ENCODE data around the gene SCN2A.
A peak's percentile ranks its signal among the peaks of the same experiment; 100 is the strongest.
"Not testable (repeated sequence)": the region's sequence is repeated elsewhere in the genome, so short reads cannot be mapped to it uniquely, and the experiment has no call there.

The SCN2A gene

DNA sequence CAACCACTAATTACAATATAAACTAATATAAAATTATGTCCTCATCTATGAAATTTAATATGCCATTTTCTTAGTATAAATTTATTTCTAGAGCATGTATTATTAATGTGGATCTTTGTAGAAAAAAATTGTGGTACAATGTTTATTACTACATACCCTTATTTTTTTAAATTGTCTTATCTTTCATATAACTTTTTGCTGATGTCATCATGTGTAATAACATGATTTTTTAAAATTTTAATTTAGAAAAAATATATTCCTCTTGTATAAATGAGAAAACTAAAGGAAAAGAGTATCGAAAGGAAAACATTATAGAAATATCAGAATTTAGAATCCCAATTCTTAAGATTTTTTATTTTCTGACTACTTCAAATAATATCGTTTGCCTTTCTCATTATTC lies 49.9 kb downstream of the SCN2A start:
- TF ChIP-seq POLR2A (IDR thresholded peaks at IDR 0.05; ENCODE audit: low read depth, low read length) = no peak
- no peak for TF ChIP-seq POLR2AphosphoS5 (IDR thresholded peaks at IDR 0.05; ENCODE audit: low read depth, low read length)
- no peak for TF ChIP-seq TAF1 (IDR thresholded peaks at IDR 0.05; ENCODE audit: borderline replicate concordance, low read depth, low read length)
- FAIRE-seq (no peak), DNase-seq (ENCODE audit: insufficient read length) (no peak)

DNA sequence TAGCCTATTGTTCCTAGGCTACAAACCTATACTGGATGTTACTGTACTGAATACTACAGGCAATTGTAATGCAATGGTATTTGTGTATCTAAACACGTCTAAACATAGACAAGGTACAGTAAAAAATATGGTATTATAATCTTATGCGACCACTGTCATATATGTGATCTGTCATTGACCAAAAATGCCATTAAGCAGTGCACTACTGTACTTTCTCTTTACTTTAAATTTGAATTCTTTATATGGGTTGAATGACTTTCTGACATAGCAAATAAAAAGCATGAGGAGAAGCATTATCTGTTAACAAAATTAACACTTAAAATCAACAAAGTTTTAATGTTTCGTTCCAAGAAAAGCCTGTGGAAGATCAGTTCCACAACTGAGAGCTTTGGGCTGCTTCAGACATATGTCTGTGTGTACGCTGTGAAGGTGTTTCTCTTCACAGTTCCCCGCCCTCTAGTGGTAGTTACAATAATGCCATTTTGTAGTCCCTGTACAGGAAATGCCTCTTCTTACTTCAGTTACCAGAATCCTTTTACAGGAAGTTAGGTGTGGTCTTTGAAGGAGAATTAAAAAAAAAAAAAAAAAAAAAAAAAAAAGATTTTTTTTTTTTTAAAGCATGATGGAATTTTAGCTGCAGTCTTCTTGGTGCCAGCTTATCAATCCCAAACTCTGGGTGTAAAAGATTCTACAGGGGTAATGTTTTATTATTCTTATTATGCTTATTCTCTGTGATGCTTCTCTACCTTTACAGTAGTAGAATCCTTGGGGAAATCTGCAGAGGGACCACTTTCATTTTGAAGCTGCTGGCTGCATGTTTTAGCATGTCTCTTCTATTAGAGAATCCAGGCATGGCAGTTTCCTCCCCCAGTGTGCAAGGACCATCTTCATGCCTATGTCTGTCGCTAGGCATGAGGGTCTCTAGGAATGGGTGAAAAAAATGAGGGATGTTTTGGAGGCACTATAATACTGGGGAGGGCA lies 54.5 kb downstream of the SCN2A start:
- TF ChIP-seq POLR2AphosphoS5 (IDR thresholded peaks at IDR 0.05; ENCODE audit: low read depth, low read length) = no peak
- TF ChIP-seq TAF1 (IDR thresholded peaks at IDR 0.05; ENCODE audit: borderline replicate concordance, low read depth, low read length) = no peak
- TF ChIP-seq POLR2A (IDR thresholded peaks at IDR 0.05; ENCODE audit: low read depth, low read length) = no peak
- DNase-seq (ENCODE audit: insufficient read length) (peak; percentile 1), FAIRE-seq (peak; percentile 77)

DNA sequence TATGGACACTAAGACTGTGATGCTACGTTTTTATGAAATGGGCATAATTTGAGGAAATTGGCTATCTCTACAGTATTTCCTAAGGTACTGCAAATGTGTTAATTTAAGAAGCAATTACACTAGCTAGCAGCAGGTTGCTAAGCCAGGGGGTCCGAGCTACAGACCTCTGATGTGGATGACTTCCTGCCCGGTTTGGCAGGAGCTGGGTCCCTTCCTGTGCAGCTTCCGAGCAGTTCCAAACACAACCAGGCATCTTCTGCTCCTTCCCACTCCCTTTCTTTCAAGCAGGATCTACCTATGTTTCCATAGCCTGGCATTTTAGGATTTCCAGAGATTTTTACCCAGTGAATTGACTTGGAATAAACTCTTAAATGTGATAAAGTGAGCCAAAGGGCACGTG lies 55.7 kb downstream of the SCN2A start:
- no peak for DNase-seq (ENCODE audit: insufficient read length)
- TF ChIP-seq POLR2A (IDR thresholded peaks at IDR 0.05; ENCODE audit: low read depth, low read length) = no peak
- no peak for TF ChIP-seq POLR2AphosphoS5 (IDR thresholded peaks at IDR 0.05; ENCODE audit: low read depth, low read length)
- TF ChIP-seq TAF1 (IDR thresholded peaks at IDR 0.05; ENCODE audit: borderline replicate concordance, low read depth, low read length) = no peak
- FAIRE-seq = no peak

DNA sequence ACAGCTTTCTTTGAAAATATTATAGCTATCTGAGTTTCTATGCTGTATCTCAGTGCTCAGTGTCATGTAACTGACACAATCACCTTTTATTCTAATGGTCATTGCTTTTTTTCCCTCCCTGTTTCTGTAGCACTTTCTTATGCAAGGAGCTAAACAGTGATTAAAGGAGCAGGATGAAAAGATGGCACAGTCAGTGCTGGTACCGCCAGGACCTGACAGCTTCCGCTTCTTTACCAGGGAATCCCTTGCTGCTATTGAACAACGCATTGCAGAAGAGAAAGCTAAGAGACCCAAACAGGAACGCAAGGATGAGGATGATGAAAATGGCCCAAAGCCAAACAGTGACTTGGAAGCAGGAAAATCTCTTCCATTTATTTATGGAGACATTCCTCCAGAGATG lies 56.4 kb downstream of the SCN2A start:
- DNase-seq (ENCODE audit: insufficient read length) (no peak), FAIRE-seq (no peak)
- TF ChIP-seq TAF1 (IDR thresholded peaks at IDR 0.05; ENCODE audit: borderline replicate concordance, low read depth, low read length) = no peak
- TF ChIP-seq POLR2A (IDR thresholded peaks at IDR 0.05; ENCODE audit: low read depth, low read length) = no peak
- no peak for TF ChIP-seq POLR2AphosphoS5 (IDR thresholded peaks at IDR 0.05; ENCODE audit: low read depth, low read length)

DNA sequence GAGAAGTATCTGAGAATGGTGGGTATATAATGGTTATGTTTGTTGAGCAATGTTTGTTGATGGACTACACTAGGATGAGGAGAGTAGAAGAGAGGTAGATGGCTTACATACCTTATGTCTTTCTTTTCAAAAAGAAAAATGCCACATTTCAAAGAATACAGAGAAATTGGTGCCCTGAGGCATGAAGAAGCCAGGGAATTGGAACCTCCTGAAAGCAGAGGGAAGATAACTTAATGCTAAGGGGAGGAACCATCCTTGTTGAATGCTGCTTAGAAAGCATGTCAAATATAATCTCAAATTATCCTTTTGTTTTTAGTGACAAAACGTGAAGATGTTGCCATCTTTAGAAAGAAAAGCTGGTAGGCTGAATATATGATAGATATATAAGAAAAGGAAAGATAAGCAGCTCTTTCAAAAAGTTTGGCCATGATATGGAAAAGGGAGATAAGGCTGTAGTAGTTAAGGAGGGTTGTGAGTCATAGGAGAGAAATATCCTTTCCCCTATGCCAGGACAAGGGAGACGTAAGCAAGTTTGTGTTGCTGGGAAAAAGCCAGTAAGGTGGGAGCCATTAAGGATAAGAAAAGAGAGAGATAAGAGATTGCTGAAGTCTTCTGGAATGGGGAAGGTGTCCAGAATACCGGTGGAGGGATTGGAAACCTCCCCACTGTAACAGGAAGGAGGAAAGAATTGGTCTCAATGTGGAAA lies 66.3 kb downstream of the SCN2A start:
- no peak for FAIRE-seq
- TF ChIP-seq POLR2A (IDR thresholded peaks at IDR 0.05; ENCODE audit: low read depth, low read length) (no peak), POLR2AphosphoS5 (IDR thresholded peaks at IDR 0.05; ENCODE audit: low read depth, low read length) (no peak), TAF1 (IDR thresholded peaks at IDR 0.05; ENCODE audit: borderline replicate concordance, low read depth, low read length) (no peak)
- no peak for DNase-seq (ENCODE audit: insufficient read length)

DNA sequence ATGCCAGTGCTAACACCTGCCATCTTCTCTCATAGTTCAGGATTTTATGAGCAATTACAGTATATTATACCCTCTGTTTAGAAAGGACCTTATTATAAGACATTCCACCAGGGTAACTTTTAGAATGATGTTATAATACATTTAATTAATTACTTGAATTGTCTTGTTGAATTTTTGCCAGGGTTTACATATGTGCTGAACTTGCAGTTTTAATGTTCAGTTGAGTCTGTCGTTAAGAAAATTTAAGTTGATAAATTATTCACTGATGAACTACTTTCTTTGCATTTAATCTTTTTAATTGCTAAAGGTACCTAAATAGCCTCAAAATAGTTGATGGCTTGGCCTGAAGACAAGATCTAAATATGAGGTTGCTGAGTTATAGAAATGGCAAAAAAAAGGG lies 68.1 kb downstream of the SCN2A start:
- TF ChIP-seq POLR2A (IDR thresholded peaks at IDR 0.05; ENCODE audit: low read depth, low read length) (no peak), POLR2AphosphoS5 (IDR thresholded peaks at IDR 0.05; ENCODE audit: low read depth, low read length) (no peak), TAF1 (IDR thresholded peaks at IDR 0.05; ENCODE audit: borderline replicate concordance, low read depth, low read length) (no peak)
- DNase-seq (ENCODE audit: insufficient read length) (no peak), FAIRE-seq (no peak)

DNA sequence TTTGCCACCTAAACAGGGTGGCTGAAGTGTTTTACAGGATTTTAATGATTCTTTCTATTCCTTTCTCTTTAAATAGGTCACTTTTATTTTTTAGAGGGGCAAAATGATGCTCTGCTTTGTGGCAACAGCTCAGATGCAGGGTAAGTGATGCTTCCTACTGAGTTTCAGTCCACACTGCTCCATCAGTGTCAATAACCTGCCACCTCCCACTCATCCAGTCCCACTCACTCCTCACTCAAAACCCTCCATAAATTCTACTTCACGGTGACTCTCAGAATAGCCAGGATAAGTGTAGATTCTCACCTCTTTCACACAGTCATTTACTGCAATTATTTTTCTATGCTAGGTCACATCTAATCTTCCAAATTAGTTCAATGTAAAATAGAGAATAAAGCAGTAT lies 72.7 kb downstream of the SCN2A start:
- DNase-seq (ENCODE audit: insufficient read length) (no peak), FAIRE-seq (no peak)
- TF ChIP-seq POLR2A (IDR thresholded peaks at IDR 0.05; ENCODE audit: low read depth, low read length) = no peak
- no peak for TF ChIP-seq TAF1 (IDR thresholded peaks at IDR 0.05; ENCODE audit: borderline replicate concordance, low read depth, low read length)
- TF ChIP-seq POLR2AphosphoS5 (IDR thresholded peaks at IDR 0.05; ENCODE audit: low read depth, low read length) = no peak

DNA sequence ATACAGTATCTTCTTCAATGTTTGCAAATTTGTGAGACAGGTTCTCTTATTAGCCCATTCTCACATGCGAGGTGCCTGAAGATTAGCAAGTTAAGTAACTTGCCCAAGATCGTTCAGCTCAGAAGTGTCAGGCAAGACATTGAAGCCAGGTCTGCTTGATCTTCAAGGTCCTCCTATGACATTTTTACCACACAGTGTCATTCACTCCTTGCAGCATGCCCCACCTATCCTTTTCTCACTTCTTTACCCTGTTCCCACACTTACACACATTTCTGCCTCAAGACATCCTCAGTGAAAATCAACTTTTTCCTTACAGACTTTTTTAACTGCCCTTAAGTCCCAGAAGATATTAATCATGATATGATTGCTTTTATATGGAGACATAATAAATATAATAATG lies 73.8 kb downstream of the SCN2A start:
- FAIRE-seq (no peak), DNase-seq (ENCODE audit: insufficient read length) (no peak)
- TF ChIP-seq POLR2AphosphoS5 (IDR thresholded peaks at IDR 0.05; ENCODE audit: low read depth, low read length) (no peak), TAF1 (IDR thresholded peaks at IDR 0.05; ENCODE audit: borderline replicate concordance, low read depth, low read length) (no peak), POLR2A (IDR thresholded peaks at IDR 0.05; ENCODE audit: low read depth, low read length) (no peak)

DNA sequence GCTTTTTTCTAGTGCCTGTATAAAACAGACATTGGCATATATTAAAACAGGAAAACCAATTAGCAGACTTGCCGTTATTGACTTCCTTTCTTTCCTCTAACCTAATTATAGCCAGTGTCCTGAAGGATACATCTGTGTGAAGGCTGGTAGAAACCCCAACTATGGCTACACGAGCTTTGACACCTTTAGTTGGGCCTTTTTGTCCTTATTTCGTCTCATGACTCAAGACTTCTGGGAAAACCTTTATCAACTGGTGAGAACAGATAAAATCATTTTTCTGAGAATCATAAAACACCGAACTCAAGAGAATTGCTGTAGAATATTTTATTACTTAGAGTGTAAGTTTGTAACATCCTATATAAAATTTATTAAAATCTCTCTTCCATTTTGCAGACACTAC lies 74.3 kb downstream of the SCN2A start:
- TF ChIP-seq TAF1 (IDR thresholded peaks at IDR 0.05; ENCODE audit: borderline replicate concordance, low read depth, low read length) (no peak), POLR2A (IDR thresholded peaks at IDR 0.05; ENCODE audit: low read depth, low read length) (no peak), POLR2AphosphoS5 (IDR thresholded peaks at IDR 0.05; ENCODE audit: low read depth, low read length) (no peak)
- no peak for DNase-seq (ENCODE audit: insufficient read length)
- FAIRE-seq = no peak

DNA sequence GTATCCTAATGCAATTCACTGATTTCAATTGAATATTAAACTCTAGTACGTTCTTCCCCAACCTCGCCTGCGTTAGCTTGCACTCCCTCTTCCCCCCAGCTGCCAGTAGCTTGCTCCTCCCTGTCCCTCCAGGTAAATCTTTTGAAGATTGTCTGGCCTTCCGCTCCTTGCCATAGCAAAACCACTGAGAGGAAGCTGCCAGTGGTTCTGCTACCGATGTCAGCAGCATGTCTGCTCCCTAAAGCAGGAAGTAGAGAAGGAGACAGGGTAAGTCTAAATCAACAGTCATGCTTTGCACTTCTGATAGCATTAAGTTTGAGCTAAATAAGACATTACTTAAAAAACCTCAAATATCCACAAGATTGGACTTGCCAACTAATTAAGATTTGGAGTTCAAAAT lies 89.1 kb downstream of the SCN2A start:
- FAIRE-seq = no peak
- DNase-seq (ENCODE audit: insufficient read length) = no peak
- TF ChIP-seq TAF1 (IDR thresholded peaks at IDR 0.05; ENCODE audit: borderline replicate concordance, low read depth, low read length) = no peak
- no peak for TF ChIP-seq POLR2AphosphoS5 (IDR thresholded peaks at IDR 0.05; ENCODE audit: low read depth, low read length)
- no peak for TF ChIP-seq POLR2A (IDR thresholded peaks at IDR 0.05; ENCODE audit: low read depth, low read length)

DNA sequence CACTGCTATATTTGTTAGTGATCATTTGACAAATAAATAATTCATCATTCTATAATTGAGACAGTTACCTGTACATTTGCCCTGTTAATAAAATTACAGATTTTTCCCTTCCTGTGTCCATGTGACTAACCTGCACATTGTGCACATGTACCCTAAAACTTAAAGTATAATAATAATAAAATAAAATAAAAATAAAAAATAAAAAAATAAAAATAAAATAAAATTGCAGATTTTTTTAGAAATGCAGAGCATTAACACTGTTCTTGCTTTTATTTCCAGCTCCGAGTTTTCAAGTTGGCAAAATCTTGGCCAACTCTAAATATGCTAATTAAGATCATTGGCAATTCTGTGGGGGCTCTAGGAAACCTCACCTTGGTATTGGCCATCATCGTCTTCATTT lies 105.1 kb downstream of the SCN2A start:
- FAIRE-seq; DNase-seq (ENCODE audit: insufficient read length): not testable (repeated sequence)

DNA sequence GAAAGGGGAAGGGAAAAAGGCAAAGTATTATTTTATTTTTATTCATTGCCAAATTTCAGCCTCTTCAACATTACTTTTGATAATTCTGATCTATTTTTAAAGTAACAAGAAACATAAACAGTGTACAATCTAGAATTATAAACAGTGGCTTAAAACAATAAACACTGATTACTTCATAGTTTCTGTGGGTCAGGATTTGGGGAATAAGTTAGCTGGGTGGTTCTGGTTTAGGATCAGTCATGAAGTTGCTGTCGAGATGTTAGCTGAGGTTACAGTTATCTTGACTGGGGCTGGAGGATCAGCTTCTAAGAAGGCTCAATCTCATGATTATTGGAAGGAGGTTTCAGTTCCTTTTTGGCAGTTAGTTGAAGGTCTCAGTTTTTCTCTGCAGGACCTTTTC lies 109.2 kb downstream of the SCN2A start:
- DNase-seq (ENCODE audit: insufficient read length) (no peak), FAIRE-seq (no peak)
- TF ChIP-seq POLR2AphosphoS5 (IDR thresholded peaks at IDR 0.05; ENCODE audit: low read depth, low read length) (no peak), POLR2A (IDR thresholded peaks at IDR 0.05; ENCODE audit: low read depth, low read length) (no peak), TAF1 (IDR thresholded peaks at IDR 0.05; ENCODE audit: borderline replicate concordance, low read depth, low read length) (no peak)

All from GM12892 (cell line).